PC-9 (cell line): Measurements from ENCODE around the gene NSD2.
"Not testable (repeated sequence)": the region's sequence is repeated elsewhere in the genome, so short reads cannot be mapped to it uniquely, and the experiment has no call there.

Source experiments
- CTCF ChIP-seq: fragments of 200-600 bp; sonication (generic); conservative IDR thresholded peaks from 2 replicates; pipeline ENCODE4 v1.6.1; 2017; ENCODE audit warnings: mixed run types, antibody characterized with exemption, mild to moderate bottlenecking, moderate library complexity
- EZH2 ChIP-seq: fragments of 200-600 bp; sonication (generic); IDR thresholded peaks from 2 replicates; pipeline ENCODE4 v1.8.0; 2017; ENCODE audit warnings: antibody characterized with exemption, low read depth

- not testable (repeated sequence) for TF ChIP-seq CTCF, EZH2
Measured at GRCh38 chr4:1999308-1999707, 128.1 kb downstream of the NSD2 start.
